ENCODE data around the gene DLG4. TPM values are rescaled to one million over a fixed set of nuclear protein-coding genes. Genes with fewer than 3 reads are reported as not detected.

The DLG4 gene
- total RNA-seq, 1 experiment from 2014 or later: 59.7 TPM

- TF ChIP-seq E2F5 (CRISPR knock-in tag; IDR thresholded peaks at IDR 0.05): 0 out of 2 replicates have a peak, but pooled peaks have one; percentile 30
- peak; percentile 71 for TF ChIP-seq NFYB (CRISPR knock-in tag; conservative IDR thresholded peaks at IDR 0.05; ENCODE audit: low read depth)
- TF ChIP-seq NFE2L1 (CRISPR knock-in tag; IDR thresholded peaks at IDR 0.05): no peak
- peak; percentile 92 for TF ChIP-seq SP1 (CRISPR knock-in tag; conservative IDR thresholded peaks at IDR 0.05)
- Mint-ChIP-seq H3K27ac (peak overlapping the region; percentile 98), H3K9me3 (no peaks in the 10 kb centered on the region), H3K4me3 (peak overlapping the region; percentile 86), H3K4me1 (peaks cover 61% of the 10 kb centered on the region), H3K36me3 (no peaks in the 10 kb centered on the region), H3K27me3 (ENCODE audit: low read depth) (peaks cover 4% of the 10 kb centered on the region; the same call in 1 of the 2 replicates)
- ChIA-PET POLR2A (interaction anchor here (0.7 to 1.1 kb wide), 5 partner anchors 14 to 221 kb away, joined by 3 to 6 read pairs (median 3); no protein-coding TSS in a partner anchor), CTCF (interaction anchor here (0.6 to 2.9 kb wide), 44 partner anchors 8 to 643 kb away, joined by 3 to 17 read pairs (median 5); partner anchors contain the start of genes ACAP1, ASGR1, CYB5D1 and DVL2)
- ATAC-seq (peak; percentile 77), DNase-seq (ENCODE audit: low spot score) (peak; percentile 100)
Observed at GRCh38 chr17:7214300-7215135, 5.1 kb downstream of the DLG4 start.

GRCh38 chr17:7213895-7214299 lies 5.7 kb downstream of the DLG4 start:
- DNase-seq (ENCODE audit: low spot score) (peak; percentile 97), ATAC-seq (peak; percentile 4)
- peak overlapping the region; percentile 93 for H3K27ac Mint-ChIP-seq
- ChIA-PET CTCF (interaction anchor here (0.6 to 2.9 kb wide), 44 partner anchors 8 to 644 kb away, joined by 3 to 17 read pairs (median 5); partner anchors contain the start of genes ACAP1, ASGR1, CYB5D1 and DVL2), POLR2A (interaction anchor here (1.0 to 1.1 kb wide), 3 partner anchors 13 to 92 kb away, joined by 3 to 6 read pairs (median 3); no protein-coding TSS in a partner anchor)
- H3K4me3 Mint-ChIP-seq: peak overlapping the region; percentile 86
- peaks cover 3% of the 10 kb centered on the region; the same call in 1 of the 2 replicates for H3K27me3 Mint-ChIP-seq (ENCODE audit: low read depth)
- H3K36me3 Mint-ChIP-seq: no peaks in the 10 kb centered on the region
- peak; percentile 59 for TF ChIP-seq CTCF (IDR thresholded peaks at IDR 0.05)
- no peak for TF ChIP-seq NFYB (CRISPR knock-in tag; conservative IDR thresholded peaks at IDR 0.05; ENCODE audit: low read depth)
- peak; percentile 96 for TF ChIP-seq ZNF281 (CRISPR knock-in tag; IDR thresholded peaks at IDR 0.05)
- TF ChIP-seq ETV6 (CRISPR knock-in tag; IDR thresholded peaks at IDR 0.05): peak; percentile 68; the same call in 1 of the 2 replicates
- TF ChIP-seq HMGA2 (CRISPR knock-in tag; IDR thresholded peaks at IDR 0.05): no peak
- no peaks in the 10 kb centered on the region for H3K9me3 Mint-ChIP-seq
- peaks cover 61% of the 10 kb centered on the region for H3K4me1 Mint-ChIP-seq

GRCh38 chr17:7211491-7212273 lies 8.0 kb downstream of the DLG4 start:
- ATAC-seq: no peak
- peaks cover 61% of the 10 kb centered on the region for H3K4me1 Mint-ChIP-seq

More at GRCh38 chr17:7211491-7212273, 8.0 kb downstream of the DLG4 start:
- POLR2A ChIA-PET: no interaction called here
- Mint-ChIP-seq H3K27me3 (ENCODE audit: low read depth) (no peaks in the 10 kb centered on the region), H3K27ac (peak overlapping the region; percentile 7; the same call in 1 of the 2 replicates), H3K36me3 (no peaks in the 10 kb centered on the region), H3K9me3 (no peaks in the 10 kb centered on the region), H3K4me3 (peak overlapping the region; percentile 74)
- no peak for DNase-seq (ENCODE audit: low spot score)
- CTCF ChIA-PET: no interaction called here
- TF ChIP-seq ZNF219 (CRISPR knock-in tag; IDR thresholded peaks at IDR 0.05; ENCODE audit: borderline replicate concordance): no peak
- no peak for TF ChIP-seq ZNF232 (CRISPR knock-in tag; IDR thresholded peaks at IDR 0.05)
